ENCODE results near the gene PSME4.

Gene PSME4

GRCh38 chr2:53880756-53881155 is 90.0 kb downstream of the PSME4 start:
- no peak for TF ChIP-seq REST (IDR thresholded peaks at IDR 0.05; ENCODE audit: insufficient read depth in 1 of 2, low read depth in 2 of 2, low read length in 2 of 2)
- no peak for TF ChIP-seq SIN3A (IDR thresholded peaks at IDR 0.05; ENCODE audit: borderline replicate concordance, insufficient read depth, low read length)
- TF ChIP-seq POLR2AphosphoS5 (IDR thresholded peaks at IDR 0.05; ENCODE audit: low read depth, low read length) = no peak
- TF ChIP-seq TAF1 (IDR thresholded peaks at IDR 0.05; ENCODE audit: borderline replicate concordance, insufficient read depth, low read length) = no peak
- TF ChIP-seq FOXP2 (optimal IDR thresholded peaks at IDR 0.05; ENCODE audit: borderline replicate concordance, extremely low read depth, extremely low read length, insufficient read depth) = no peak

GRCh38 chr2:53877556-53877955 is 93.2 kb downstream of the PSME4 start:
- no peak for TF ChIP-seq POLR2AphosphoS5 (IDR thresholded peaks at IDR 0.05; ENCODE audit: low read depth, low read length)
- no peak for TF ChIP-seq REST (IDR thresholded peaks at IDR 0.05; ENCODE audit: insufficient read depth in 1 of 2, low read depth in 2 of 2, low read length in 2 of 2)
- TF ChIP-seq FOXP2 (optimal IDR thresholded peaks at IDR 0.05; ENCODE audit: borderline replicate concordance, extremely low read depth, extremely low read length, insufficient read depth) = no peak
- no peak for TF ChIP-seq SIN3A (IDR thresholded peaks at IDR 0.05; ENCODE audit: borderline replicate concordance, insufficient read depth, low read length)
- TF ChIP-seq TAF1 (IDR thresholded peaks at IDR 0.05; ENCODE audit: borderline replicate concordance, insufficient read depth, low read length) = no peak

GRCh38 chr2:53877112-53877511 is 93.7 kb downstream of the PSME4 start:
- TF ChIP-seq SIN3A (IDR thresholded peaks at IDR 0.05; ENCODE audit: borderline replicate concordance, insufficient read depth, low read length) (no peak), FOXP2 (optimal IDR thresholded peaks at IDR 0.05; ENCODE audit: borderline replicate concordance, extremely low read depth, extremely low read length, insufficient read depth) (no peak), TAF1 (IDR thresholded peaks at IDR 0.05; ENCODE audit: borderline replicate concordance, insufficient read depth, low read length) (no peak), POLR2AphosphoS5 (IDR thresholded peaks at IDR 0.05; ENCODE audit: low read depth, low read length) (no peak), REST (IDR thresholded peaks at IDR 0.05; ENCODE audit: insufficient read depth in 1 of 2, low read depth in 2 of 2, low read length in 2 of 2) (no peak)

GRCh38 chr2:53874401-53874950 is 96.3 kb downstream of the PSME4 start:
- TF ChIP-seq SIN3A (IDR thresholded peaks at IDR 0.05; ENCODE audit: borderline replicate concordance, insufficient read depth, low read length) (no peak), TAF1 (IDR thresholded peaks at IDR 0.05; ENCODE audit: borderline replicate concordance, insufficient read depth, low read length) (no peak), FOXP2 (optimal IDR thresholded peaks at IDR 0.05; ENCODE audit: borderline replicate concordance, extremely low read depth, extremely low read length, insufficient read depth) (no peak), REST (IDR thresholded peaks at IDR 0.05; ENCODE audit: insufficient read depth in 1 of 2, low read depth in 2 of 2, low read length in 2 of 2) (no peak), POLR2AphosphoS5 (IDR thresholded peaks at IDR 0.05; ENCODE audit: low read depth, low read length) (no peak)

- TF ChIP-seq FOXP2 (optimal IDR thresholded peaks at IDR 0.05; ENCODE audit: borderline replicate concordance, extremely low read depth, extremely low read length, insufficient read depth) (no peak), SIN3A (IDR thresholded peaks at IDR 0.05; ENCODE audit: borderline replicate concordance, insufficient read depth, low read length) (no peak), REST (IDR thresholded peaks at IDR 0.05; ENCODE audit: insufficient read depth in 1 of 2, low read depth in 2 of 2, low read length in 2 of 2) (no peak), POLR2AphosphoS5 (IDR thresholded peaks at IDR 0.05; ENCODE audit: low read depth, low read length) (no peak), TAF1 (IDR thresholded peaks at IDR 0.05; ENCODE audit: borderline replicate concordance, insufficient read depth, low read length) (no peak)
Observed at GRCh38 chr2:53867773-53868172, 103.0 kb downstream of the PSME4 start.

All from PFSK-1 (cell line).